ENCODE measurements around the gene IGLL5.

DNA sequence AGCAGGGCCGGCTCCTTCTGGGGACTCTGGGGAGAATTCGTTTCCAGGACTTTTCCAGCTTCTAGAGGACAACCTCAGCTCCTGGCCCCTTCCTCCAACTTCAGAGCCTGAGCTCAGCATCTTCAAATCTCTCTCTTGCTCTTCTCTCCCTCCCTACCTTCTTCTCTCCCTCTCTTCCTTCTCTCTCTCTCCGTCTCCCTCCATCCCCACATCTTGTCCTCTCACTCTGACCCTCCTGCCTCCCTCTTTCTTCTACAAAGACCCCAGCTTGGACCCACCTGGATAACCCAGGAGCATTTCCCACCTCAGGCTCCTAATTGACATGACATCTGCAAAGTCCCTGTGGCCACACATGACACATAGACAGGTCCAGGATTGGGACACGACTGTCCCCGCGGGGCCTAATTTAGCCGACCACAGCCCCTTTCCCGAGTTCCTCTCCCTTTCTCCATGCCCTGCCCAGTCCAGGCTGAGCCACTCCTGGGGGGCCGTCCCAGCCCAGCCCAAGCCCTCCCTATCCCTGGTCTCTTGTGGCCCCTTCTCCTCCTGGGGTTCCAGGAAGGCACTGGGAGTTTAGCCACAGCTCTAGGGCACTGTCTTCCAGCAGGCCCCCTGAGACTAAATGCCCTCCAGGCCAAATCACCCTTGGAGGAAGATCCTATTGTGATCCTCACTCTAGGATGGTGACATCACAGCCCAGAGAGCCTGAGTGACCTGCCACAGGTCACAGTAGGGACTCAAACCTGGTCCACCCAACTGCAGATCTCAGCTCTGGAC, 36.9 kb downstream of the IGLL5 start:
- TF ChIP-seq CTCF (IDR thresholded peaks at IDR 0.05; ENCODE audit: extremely low read depth in 1 of 2, insufficient read depth in 1 of 2, low read depth in 1 of 2, low read length in 2 of 2) (no peak), POLR2A (IDR thresholded peaks at IDR 0.05; ENCODE audit: low read depth, low read length) (no peak)

All from endothelial cell of umbilical vein (primary cell).